ENCODE measurements around the gene STAT5A.

DNA sequence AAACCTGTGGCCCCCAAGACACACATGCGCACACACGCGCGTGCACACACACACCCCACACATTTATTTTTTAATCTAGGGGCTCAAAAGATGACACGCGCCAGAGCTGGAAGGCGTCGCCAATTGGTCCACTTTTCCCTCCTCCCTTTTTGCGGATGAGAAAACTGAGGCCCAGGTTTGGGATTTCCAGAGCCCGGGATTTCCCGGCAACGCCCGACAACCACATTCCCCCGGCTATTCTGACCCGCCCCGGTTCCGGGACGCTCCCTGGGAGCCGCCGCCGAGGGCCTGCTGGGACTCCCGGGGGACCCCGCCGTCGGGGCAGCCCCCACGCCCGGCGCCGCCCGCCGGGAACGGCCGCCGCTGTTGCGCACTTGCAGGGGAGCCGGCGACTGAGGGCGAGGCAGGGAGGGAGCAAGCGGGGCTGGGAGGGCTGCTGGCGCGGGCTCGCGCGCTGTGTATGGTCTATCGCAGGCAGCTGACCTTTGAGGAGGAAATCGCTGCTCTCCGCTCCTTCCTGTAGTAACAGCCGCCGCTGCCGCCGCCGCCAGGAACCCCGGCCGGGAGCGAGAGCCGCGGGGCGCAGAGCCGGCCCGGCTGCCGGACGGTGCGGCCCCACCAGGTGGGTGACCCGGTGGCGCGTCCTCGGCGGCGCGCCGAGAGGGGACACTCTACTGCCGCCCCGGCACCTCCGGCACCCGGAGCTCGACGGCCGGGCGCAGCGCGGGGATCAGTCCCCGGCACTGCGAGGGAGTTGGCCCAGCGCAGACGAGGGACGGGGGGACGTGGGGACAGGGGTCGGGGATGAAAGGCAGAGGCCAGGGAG lies at the start of gene STAT5A:
- TF ChIP-seq YY1 (IDR thresholded peaks at IDR 0.05; ENCODE audit: insufficient read depth, insufficient read length) (no peak), SUZ12 (IDR thresholded peaks at IDR 0.05; ENCODE audit: extremely low read depth, insufficient read depth, insufficient read length) (no peak), ZNF274 (IDR thresholded peaks at IDR 0.05; ENCODE audit: low read depth, low read length) (no peak)
